GM19351 (cell line): ENCODE data around the gene POLD3.
A peak's percentile ranks its signal among the peaks of the same experiment; 100 is the strongest.

Experiments
- ATAC-seq: cut with Tn5 transposase; IDR thresholded peaks from one replicate; pipeline ENCODE4 v1.9.1; 2021; ENCODE audit warnings: mild to moderate bottlenecking, moderate library complexity; ENCODE audit not compliant: unreplicated experiment

The POLD3 gene

GRCh38 chr11:74592441-74593362, at the start of gene POLD3:
Gene POLD3, plus strand, starts transcription at chr11:74592582. Its CDS starts 77 bp downstream, at chr11:74592659.
- peak; percentile 95 for ATAC-seq

GRCh38 chr11:74543991-74544390, 48.4 kb upstream of the POLD3 start:
- no peak for ATAC-seq

- ATAC-seq, result no peak
These were observed 45.6 kb upstream of the POLD3 start for GRCh38 chr11:74546752-74547151.

- ATAC-seq, result no peak
These were observed 41.2 kb upstream of the POLD3 start for GRCh38 chr11:74550991-74551753.

- ATAC-seq, result no peak
These were observed 40.6 kb upstream of the POLD3 start for GRCh38 chr11:74551754-74552145.

- no peak for ATAC-seq
These were observed 34.9 kb upstream of the POLD3 start for GRCh38 chr11:74557526-74557925.

- ATAC-seq, result no peak
These were observed 33.1 kb upstream of the POLD3 start for GRCh38 chr11:74559110-74559933.

GRCh38 chr11:74559934-74560309, 32.5 kb upstream of the POLD3 start:
- no peak for ATAC-seq

GRCh38 chr11:74566146-74566960, 26.0 kb upstream of the POLD3 start:
- ATAC-seq, result no peak

GRCh38 chr11:74568028-74568427, 24.4 kb upstream of the POLD3 start:
- ATAC-seq, result no peak

- ATAC-seq, result no peak
These were observed 21.9 kb upstream of the POLD3 start for GRCh38 chr11:74570266-74571061.

- ATAC-seq, result no peak
These were observed 21.4 kb upstream of the POLD3 start for GRCh38 chr11:74571062-74571399.

- no peak for ATAC-seq
These were observed 20.0 kb upstream of the POLD3 start for GRCh38 chr11:74572349-74572748.

- ATAC-seq, result no peak
These were observed 17.8 kb upstream of the POLD3 start for GRCh38 chr11:74574563-74574962.

- ATAC-seq, result no peak
These were observed 16.4 kb upstream of the POLD3 start for GRCh38 chr11:74575999-74576398.

- no peak for ATAC-seq
These were observed 15.2 kb upstream of the POLD3 start for GRCh38 chr11:74577181-74577580.

GRCh38 chr11:74577624-74578396, 14.6 kb upstream of the POLD3 start:
- ATAC-seq, result no peak

GRCh38 chr11:74579577-74580270, 12.7 kb upstream of the POLD3 start:
- ATAC-seq, result no peak
